Astrocyte of the cerebellum (primary cell): ENCODE data around the gene HELT.
"Not testable (repeated sequence)": the region's sequence is repeated elsewhere in the genome, so short reads cannot be mapped to it uniquely, and the experiment has no call there.

Experiments used
- DNase-seq: peaks from one replicate; pipeline ENCODE4 v3.0.0-alpha.2; 2011; ENCODE audit warnings: low read depth
- H3K4me3 ChIP-seq: 2 replicates; pipeline ENCODE4 v1.5.1; 2011; ENCODE audit warnings: mild to moderate bottlenecking, low read depth, low read length, moderate library complexity
- in situ Hi-C: cut with HindIII; loops from 2 replicates; pipeline ENCODE4 v1.10.0; 2017; ENCODE audit warnings: low sequenced_read_pairs
- TF ChIP-seq, protein P1 (sequence below): IDR thresholded peaks from 2 replicates; pipeline ENCODE4 v1.5.1; 2012; ENCODE audit warnings: low read length, low read depth, moderate library complexity, mild to moderate bottlenecking; ENCODE audit errors: missing control alignments

Gene HELT

DNA sequence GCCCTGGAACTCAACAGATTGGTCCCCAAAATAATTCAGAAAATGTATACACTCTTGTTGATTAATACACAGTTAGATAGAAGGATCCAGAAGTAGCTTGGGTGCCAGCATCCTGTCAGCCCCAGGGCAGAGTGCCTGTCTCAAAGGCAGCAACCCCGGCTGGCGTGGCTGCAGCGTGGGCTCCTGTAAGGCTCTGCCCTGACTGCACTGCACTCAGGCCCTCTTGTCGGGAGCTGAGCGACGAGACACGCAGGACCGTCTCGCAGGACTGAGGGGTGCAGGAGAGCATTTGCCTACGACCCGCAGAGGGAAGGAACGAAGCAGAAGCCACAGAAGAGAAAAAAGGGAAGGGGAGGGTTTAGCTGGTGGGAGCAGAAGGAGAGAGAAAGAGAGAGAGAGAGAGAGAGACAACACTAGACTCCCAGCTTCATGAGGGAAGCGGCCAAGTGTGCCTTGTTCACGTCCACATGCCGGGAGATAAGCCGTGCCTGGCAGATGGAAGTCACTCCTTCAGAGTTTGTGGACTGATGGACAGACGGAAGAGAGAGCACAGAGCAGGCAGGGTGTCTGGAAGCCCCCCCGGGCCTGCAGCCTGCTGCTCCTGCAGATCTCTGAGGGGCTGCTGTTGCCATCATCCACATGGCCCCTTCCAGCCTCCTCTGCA, 38.7 kb upstream of the HELT start:
- H3K4me3 ChIP-seq: no peak overlapping the region
- in situ Hi-C loops: no loop called here
- no peak for DNase-seq
- TF ChIP-seq, protein P1, sequence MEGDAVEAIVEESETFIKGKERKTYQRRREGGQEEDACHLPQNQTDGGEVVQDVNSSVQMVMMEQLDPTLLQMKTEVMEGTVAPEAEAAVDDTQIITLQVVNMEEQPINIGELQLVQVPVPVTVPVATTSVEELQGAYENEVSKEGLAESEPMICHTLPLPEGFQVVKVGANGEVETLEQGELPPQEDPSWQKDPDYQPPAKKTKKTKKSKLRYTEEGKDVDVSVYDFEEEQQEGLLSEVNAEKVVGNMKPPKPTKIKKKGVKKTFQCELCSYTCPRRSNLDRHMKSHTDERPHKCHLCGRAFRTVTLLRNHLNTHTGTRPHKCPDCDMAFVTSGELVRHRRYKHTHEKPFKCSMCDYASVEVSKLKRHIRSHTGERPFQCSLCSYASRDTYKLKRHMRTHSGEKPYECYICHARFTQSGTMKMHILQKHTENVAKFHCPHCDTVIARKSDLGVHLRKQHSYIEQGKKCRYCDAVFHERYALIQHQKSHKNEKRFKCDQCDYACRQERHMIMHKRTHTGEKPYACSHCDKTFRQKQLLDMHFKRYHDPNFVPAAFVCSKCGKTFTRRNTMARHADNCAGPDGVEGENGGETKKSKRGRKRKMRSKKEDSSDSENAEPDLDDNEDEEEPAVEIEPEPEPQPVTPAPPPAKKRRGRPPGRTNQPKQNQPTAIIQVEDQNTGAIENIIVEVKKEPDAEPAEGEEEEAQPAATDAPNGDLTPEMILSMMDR: no peak

DNA sequence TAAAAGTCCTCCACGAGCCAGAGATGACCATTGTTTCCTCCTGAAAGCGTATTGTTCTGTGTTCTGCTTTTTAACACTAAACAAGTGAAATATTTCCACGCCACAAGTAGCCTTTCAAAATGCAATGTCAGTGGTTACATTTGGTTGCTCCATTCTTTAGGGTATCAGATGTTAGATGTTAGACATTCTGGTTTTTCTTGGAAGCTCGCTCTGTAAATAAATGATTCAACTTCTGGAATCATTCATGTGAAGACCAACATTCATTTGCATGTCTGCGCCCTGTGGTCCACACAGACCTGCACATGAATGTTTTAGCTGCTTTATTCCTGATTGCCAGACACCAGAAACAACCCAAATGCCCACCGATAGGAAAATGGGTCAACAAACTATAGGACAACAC, 38.0 kb upstream of the HELT start:
- H3K4me3 ChIP-seq: no peak overlapping the region
- DNase-seq: no peak
- in situ Hi-C loops: no loop called here
- TF ChIP-seq, protein P1: no peak

DNA sequence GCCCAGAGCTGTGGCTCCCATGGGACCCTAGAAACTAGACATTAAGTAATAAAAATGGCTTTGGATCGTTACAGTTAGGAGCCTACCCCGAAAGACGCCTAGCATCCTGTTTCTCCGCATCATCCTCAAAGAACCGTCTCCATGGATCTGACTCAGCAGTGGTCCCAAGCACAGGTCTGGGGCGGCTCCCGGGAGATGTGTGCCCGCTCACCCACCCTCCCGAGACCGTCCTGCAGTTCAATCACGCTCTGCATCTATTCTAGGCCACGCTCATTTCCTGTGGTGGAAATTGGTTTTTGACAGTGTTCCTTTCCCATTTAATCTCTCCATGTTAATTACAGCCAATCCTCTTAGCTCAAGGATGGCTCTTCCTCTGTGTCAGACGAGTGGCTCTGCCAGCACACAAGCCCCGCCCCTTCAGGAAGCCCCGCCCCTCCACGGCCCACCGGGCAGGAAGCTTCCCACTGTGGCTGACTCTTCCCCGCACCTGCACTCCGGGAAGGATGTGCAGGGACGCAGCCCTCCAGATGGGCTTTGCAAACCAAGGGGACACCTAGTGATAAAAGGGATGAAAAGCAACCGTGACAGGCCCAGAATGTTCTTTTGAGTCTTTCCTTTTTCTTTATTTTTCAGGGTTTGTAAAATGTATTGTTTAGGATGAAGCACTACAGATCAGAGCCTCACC, 34.5 kb upstream of the HELT start:
- TF ChIP-seq, protein P1: peak; percentile 43
- H3K4me3 ChIP-seq: no peak overlapping the region
- DNase-seq: no peak
- in situ Hi-C loops: no loop called here

DNA sequence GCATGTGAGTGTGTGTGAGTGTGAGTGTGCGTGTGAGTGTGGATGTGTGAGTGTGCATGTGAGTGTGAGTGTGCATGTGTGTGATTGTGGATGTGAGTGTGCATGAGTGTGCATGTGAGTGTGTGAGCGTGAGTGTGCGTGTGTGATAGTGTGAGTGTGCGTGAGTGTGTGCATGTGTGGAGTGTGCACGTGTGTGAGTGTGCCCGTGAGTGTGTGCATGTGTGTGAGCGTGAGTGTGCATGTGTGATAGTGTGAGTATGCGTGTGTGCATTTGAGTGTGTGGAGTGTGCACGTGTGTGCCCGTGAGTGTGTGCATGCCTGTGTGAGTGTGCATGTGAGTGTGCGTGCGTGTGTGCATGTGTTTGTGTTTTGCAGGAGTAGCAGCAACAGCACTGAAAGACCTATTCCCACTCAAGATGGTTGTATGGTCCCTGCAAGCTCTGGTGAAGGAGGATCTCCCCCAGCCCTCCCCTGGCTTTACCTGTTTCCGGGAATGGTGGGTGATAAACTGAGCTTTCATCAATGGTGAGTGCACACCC, 30.7 kb upstream of the HELT start:
- DNase-seq: no peak
- in situ Hi-C loops: no loop called here
- H3K4me3 ChIP-seq: no peak overlapping the region
- TF ChIP-seq, protein P1: no peak

DNA sequence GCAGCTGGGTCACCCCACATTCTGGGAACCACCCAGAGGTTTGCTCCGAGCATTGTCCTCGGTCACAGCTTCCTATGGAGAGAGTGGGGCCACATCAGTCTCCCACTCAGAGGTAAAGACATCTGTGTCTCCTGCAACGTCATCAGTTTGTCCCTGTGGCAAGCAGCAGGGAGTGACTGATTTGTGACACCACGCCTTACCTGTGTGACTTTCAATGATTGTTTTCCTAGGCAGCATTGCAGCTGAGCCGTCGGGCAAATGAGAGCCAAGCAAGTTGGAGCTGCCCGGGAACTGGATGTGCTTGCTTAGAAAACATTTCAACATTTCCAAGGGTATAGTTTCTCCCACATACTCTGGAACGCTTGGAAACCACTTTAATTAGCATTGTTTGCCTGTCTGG, 29.7 kb upstream of the HELT start:
- no peak overlapping the region for H3K4me3 ChIP-seq
- TF ChIP-seq, protein P1: no peak
- in situ Hi-C loops: no loop called here
- no peak for DNase-seq

DNA sequence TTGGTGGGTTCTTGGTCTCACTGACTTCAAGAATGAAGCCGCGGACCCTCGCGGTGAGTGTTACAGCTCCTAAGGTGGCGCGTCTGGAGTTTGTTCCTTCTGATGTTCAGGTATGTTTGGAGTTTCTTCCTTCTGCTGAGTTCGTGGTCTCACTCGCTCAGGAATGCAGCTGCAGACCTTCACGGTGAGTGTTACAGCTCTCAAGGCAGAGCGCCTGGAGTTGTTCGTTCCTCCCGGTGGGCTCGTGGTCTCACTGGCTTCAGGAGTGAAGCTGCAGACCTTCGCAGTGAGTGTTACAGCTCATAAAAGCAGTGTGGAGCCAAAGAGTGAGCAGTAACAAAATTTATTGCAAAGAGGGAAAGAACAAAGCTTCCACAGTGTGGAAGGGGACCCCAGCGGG, 29.0 kb upstream of the HELT start:
- H3K4me3 ChIP-seq, in situ Hi-C loops, DNase-seq: not testable (repeated sequence)

DNA sequence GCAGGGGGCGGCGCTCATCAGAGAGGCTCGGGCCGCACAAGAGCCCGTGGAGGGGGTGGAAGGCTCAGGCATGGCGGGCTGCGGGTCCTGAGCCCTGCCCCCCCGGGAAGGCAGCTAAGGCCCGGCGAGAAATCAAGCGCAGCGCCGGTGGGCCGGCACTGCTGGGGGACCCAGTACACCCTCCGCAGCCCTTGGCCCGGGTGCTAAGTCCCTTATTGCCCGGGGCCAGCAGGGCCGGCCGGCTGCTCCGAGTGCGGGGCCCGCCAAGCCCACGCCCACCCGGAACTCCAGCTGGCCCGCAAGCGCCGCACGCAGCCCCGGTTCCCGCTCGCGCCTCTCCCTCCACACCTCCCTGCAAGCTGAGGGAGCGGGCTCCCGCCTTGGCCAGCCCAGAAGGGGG, 28.2 kb upstream of the HELT start:
- H3K4me3 ChIP-seq, DNase-seq, in situ Hi-C loops: not testable (repeated sequence)
